Measurements from ENCODE around the gene PIEZO2.

Gene PIEZO2

DNA sequence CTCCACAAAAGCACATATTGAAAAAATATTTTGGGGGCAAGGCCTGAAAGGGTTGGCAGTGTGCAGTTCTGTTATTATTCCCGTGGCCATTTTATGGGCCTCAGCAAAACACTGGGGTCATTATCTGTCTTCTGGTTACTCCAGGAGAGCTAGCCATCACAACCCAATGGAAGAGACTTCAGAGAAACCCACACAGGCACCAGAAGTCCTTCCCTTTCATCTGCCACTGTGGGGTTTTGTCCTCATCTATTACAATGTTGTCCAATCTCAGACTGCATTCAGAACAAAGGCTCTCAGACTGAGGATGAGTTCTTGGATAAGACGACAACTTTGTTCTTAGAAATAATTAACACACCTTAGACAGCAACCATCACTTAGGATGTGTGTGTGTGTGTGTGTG, 98.4 kb downstream of the PIEZO2 start:
- CTCF ChIA-PET = no interaction called here
- Mint-ChIP-seq H3K27ac (no peak overlapping the region), H3K27me3 (no peaks in the 10 kb centered on the region), H3K9me3 (no peaks in the 10 kb centered on the region), H3K4me3 (no peak overlapping the region), H3K36me3 (no peaks in the 10 kb centered on the region), H3K4me1 (no peaks in the 10 kb centered on the region)
- DNase-seq = no peak

DNA sequence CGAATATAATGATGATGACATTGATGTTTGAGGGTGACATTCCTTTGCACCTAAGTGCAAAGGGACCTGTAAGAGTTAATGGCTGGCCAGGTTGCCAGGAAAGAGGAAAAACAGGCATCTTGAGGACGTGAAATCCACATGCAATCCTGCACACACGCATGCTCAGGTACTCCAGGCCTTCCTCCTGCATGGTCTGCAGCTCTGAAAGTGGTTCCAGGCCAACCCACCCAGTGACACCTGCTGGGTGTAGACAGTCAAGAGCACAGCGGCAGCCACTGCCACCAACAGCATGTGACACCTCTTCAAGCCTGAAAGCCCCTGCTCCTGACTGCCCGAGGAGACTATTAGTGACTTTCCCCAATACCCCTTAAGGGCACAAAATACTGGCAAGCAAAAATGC, 101.6 kb downstream of the PIEZO2 start:
- Mint-ChIP-seq H3K27me3 (no peaks in the 10 kb centered on the region), H3K36me3 (no peaks in the 10 kb centered on the region), H3K4me3 (no peak overlapping the region), H3K9me3 (no peaks in the 10 kb centered on the region), H3K27ac (no peak overlapping the region), H3K4me1 (no peaks in the 10 kb centered on the region)
- CTCF ChIA-PET = no interaction called here
- no peak for DNase-seq

DNA sequence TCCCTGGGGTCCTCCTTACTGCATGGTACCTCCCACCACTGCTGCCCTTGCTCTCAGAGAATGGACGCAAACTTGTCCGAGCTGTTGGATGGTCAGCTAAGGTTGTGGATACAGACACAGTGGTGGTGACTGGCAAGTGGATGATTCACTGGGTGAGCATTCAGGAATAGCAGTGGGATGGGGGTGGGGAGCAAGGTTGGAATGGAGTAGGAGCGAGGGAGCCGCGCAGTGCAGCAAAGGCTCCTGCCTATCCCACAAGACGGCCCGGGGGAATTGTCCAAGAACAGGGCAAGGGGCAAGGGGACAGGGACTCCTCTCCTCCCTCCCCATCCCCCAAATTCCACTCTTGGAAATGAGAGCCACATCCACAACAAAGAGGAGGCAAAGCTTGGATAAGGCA, 102.2 kb downstream of the PIEZO2 start:
- Mint-ChIP-seq H3K27ac (no peak overlapping the region), H3K4me3 (no peak overlapping the region), H3K9me3 (no peaks in the 10 kb centered on the region), H3K27me3 (no peaks in the 10 kb centered on the region), H3K36me3 (no peaks in the 10 kb centered on the region), H3K4me1 (no peaks in the 10 kb centered on the region)
- CTCF ChIA-PET = no interaction called here
- no peak for DNase-seq

DNA sequence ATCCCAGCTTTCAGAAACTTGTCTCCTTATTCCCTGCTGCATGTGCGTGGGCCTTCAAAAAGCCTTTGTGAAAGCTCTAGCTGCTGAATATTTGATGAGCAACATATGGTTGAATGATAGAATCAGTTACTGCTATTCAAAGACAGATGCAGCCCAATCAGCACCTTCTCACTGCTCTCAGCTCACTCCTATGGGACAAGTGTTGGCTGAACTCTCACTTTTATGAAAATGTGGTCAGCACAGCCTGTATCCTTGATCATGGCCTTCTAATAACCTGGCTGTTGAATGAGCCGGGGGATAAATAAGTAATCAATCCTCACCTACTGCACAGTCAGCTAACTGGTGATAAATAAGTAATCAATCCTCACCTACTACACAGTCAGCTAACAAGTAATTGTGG, 103.2 kb downstream of the PIEZO2 start:
- H3K27me3 Mint-ChIP-seq = no peaks in the 10 kb centered on the region
- CTCF ChIA-PET = no interaction called here
- no peak overlapping the region for H3K4me3 Mint-ChIP-seq
- H3K9me3 Mint-ChIP-seq = no peaks in the 10 kb centered on the region
- H3K4me1 Mint-ChIP-seq = no peaks in the 10 kb centered on the region
- no peaks in the 10 kb centered on the region for H3K36me3 Mint-ChIP-seq
- DNase-seq = no peak
- no peak overlapping the region for H3K27ac Mint-ChIP-seq

DNA sequence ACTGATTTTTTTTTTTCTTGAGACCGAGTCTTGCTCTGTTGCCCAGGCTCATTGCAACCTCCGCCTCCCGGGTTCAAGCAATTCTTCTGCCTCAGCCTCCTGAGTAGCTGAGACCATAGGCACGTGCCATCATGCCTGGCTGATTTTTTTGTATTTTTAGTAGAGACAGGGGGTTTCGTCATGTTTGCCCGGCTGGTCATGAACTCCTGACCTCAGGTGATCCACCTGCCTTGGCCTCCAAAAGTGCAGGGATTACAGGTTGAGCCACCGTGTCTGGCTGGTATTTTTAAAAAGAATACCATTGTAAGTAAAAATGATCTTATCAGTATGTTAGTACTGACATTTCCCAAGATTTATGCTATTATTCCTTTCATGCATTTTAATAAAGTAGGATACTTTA, 105.7 kb downstream of the PIEZO2 start:
- Mint-ChIP-seq H3K4me3 (no peak overlapping the region), H3K36me3 (no peaks in the 10 kb centered on the region), H3K27me3 (peaks cover 4% of the 10 kb centered on the region), H3K27ac (no peak overlapping the region), H3K4me1 (no peaks in the 10 kb centered on the region), H3K9me3 (no peaks in the 10 kb centered on the region)
- no peak for DNase-seq
- CTCF ChIA-PET = no interaction called here

DNA sequence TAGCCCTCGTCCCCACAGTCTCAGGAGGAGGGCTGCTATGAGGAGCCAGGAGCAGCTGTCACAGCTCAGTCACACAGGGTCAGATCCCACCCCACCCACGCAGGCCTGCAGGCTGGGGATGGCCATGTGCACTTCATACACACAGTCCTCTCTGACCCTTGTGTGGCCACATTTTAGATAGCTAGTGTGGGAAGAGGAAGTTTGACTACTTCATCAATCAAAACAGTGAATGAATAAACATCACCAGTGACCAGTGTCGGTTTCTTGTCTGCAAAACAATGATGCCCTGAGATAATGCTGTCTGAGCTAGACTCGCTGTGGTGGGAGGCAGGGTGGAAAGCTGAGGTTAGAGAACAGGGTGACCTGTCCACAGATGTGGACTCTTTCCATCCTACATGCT, 107.1 kb downstream of the PIEZO2 start:
- no peak for DNase-seq
- peaks cover 4% of the 10 kb centered on the region for H3K27me3 Mint-ChIP-seq
- no peaks in the 10 kb centered on the region for H3K9me3 Mint-ChIP-seq
- H3K4me3 Mint-ChIP-seq = no peak overlapping the region
- H3K36me3 Mint-ChIP-seq = no peaks in the 10 kb centered on the region
- CTCF ChIA-PET = interaction anchor here (2.8 kb wide), 1 partner anchor 191 kb away, joined by 14 read pairs; no protein-coding TSS in a partner anchor
- no peak overlapping the region for H3K27ac Mint-ChIP-seq
- no peaks in the 10 kb centered on the region for H3K4me1 Mint-ChIP-seq

DNA sequence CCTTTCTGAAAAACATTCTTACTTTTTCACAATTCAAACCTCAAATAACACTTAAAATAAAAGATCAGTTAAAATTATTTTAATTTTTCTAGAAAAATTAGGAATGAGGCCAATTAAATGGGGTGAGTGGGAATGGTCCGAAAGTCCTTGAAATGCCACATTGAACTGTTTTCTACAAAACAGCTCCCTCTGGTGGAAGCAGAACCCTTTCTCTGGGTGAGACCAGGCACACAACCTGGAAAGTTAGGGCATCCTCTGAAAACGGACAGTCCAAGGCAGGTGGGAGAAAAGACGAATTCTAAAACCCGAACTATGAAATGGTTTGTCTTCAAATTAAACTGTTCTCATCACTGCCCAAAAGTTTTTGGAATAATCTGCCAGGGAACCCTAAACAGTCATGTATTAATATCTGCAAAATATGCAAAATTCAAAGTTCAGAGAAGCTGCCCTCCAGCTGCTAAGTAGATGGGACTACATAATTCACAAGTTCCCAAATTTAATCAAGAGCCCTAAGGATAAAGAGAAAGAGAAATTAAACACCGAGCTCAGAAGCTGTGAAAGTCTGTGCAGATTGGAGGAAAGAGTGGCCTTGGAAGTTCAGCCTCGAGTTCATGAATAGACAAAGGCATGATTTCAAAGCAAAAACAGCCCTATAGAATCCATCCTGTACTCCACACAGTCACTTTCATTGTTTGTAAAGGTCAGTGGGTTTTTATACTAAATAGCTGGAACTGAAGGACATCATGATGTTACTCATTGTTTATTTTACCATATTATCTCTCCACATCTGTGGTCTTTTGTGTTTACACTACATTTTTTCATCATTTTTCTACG, 108.3 kb downstream of the PIEZO2 start:
- DNase-seq = peak; percentile 26
- CTCF ChIA-PET = interaction anchor here (0.7 to 2.8 kb wide), 3 partner anchors 15 to 253 kb away, joined by 3 to 14 read pairs (median 6); no protein-coding TSS in a partner anchor
- Mint-ChIP-seq H3K4me3 (no peak overlapping the region), H3K27me3 (peaks cover 4% of the 10 kb centered on the region), H3K36me3 (no peaks in the 10 kb centered on the region), H3K4me1 (no peaks in the 10 kb centered on the region), H3K9me3 (no peaks in the 10 kb centered on the region), H3K27ac (no peak overlapping the region)

DNA sequence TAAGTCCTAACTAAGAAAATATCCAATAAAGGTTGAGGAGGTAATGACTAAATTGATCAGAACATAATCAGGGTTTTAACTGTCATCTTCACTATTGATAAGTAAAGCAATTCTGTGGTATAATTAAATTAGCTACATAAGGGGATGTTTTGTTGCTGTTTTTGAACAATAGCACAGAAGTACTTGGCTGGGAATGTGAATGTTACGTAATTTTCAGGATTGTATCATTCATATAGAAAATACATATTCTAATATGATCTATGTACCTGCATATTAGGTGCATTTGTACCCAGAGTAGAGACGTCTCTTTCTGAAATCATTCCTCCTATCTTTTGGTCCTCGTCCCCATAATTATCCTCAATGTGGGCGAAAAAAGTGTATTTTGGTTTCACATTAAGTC, 109.0 kb downstream of the PIEZO2 start:
- DNase-seq = no peak
- Mint-ChIP-seq H3K27ac (no peak overlapping the region), H3K27me3 (peaks cover 4% of the 10 kb centered on the region), H3K4me3 (no peak overlapping the region), H3K36me3 (no peaks in the 10 kb centered on the region), H3K4me1 (no peaks in the 10 kb centered on the region), H3K9me3 (no peaks in the 10 kb centered on the region)
- CTCF ChIA-PET = interaction anchor here (0.7 to 2.8 kb wide), 3 partner anchors 186 to 252 kb away, joined by 3 to 14 read pairs (median 6); no protein-coding TSS in a partner anchor

DNA sequence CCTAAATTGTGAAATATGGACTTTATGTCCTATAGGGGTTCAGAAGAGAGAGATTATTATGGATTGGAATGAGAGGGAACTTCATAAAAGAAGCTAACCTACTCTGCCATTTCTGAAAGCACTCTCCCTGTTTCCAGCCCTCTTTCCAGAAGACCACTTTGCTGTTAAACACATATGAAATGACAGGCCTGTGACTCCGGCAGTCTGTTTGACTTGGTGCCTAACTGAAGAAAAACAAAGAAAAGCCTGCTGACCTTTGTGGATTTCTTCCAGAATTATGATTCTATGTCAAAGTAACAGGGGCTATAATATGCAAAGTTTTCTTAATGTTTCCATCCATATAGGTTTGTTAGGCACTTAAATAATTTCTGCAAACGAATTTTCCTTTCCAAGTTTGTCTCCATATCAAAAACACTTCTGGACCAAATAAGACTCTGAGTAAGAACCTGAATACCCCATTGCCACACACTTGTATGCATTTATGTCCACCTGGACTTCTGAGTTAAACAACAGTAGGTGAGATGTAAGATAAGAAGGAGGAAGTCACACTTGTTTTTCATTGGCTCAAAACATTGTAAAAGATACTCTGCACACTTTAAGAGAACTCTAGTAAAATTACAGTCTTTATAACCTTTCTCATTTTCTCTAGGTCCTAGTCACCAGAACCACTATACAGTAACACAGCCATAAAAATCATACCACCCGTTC, 111.7 kb downstream of the PIEZO2 start:
- CTCF ChIA-PET = interaction anchor here (1.0 kb wide), 1 partner anchor 282 kb away, joined by 3 read pairs; no protein-coding TSS in a partner anchor
- Mint-ChIP-seq H3K4me3 (no peak overlapping the region), H3K27me3 (peaks cover 4% of the 10 kb centered on the region), H3K9me3 (no peaks in the 10 kb centered on the region), H3K27ac (no peak overlapping the region), H3K4me1 (no peaks in the 10 kb centered on the region), H3K36me3 (no peaks in the 10 kb centered on the region)
- no peak for DNase-seq

DNA sequence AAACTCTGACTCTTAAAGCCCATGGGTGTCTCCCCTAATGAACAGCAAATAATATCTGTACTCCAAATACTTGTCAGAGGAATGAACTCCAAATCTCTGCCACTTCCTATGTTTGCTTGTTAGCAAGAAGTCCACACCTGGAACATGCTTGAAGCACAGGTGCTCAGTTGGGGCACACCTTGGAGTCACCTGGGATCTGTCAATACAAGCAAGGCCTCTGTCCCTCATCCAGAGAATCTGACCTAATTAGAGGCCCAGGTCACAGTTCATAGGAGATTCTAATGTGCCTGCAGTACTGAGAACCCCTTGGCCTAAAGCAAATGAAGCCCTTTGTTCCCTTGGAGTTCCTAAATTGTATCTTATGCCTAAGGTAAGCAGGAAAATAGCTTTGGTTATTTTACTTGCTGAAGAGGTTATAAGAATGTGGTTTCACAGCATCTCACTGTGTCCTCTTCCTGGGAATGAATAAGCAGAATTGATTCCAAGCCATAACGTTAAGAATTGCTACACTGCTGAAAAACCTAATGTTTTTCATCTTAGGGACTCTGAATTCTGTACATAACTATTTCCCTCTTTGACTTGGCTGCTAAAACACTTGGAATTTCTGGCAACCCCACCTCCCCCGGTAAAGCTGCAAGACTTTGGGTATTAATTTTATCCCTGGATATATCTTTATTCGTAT, 113.4 kb downstream of the PIEZO2 start:
- Mint-ChIP-seq H3K27me3 (peaks cover 3% of the 10 kb centered on the region), H3K9me3 (no peaks in the 10 kb centered on the region), H3K36me3 (no peaks in the 10 kb centered on the region), H3K4me1 (no peaks in the 10 kb centered on the region), H3K4me3 (no peak overlapping the region), H3K27ac (no peak overlapping the region)
- CTCF ChIA-PET = no interaction called here
- DNase-seq = no peak

DNA sequence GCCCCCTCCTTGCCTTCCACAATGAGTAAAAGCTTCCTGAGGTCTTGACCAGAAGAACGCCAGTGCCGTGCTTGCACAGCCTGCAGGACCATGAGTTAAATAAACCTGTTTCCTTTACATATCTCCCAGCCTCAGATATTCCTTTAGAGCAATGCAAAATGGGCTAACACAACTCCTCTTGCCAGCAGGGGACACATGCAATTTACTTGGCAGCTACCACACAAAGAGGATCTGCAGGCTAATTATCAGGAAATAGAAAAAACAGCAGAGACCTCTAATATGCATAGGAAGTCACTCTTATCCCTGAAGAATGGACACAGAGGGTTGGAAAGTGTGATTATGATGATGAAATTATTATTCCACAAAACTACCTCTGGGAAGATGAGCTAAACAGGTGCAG, 114.0 kb downstream of the PIEZO2 start:
- Mint-ChIP-seq H3K27ac (no peak overlapping the region), H3K4me3 (no peak overlapping the region), H3K9me3 (no peaks in the 10 kb centered on the region), H3K4me1 (no peaks in the 10 kb centered on the region), H3K36me3 (no peaks in the 10 kb centered on the region), H3K27me3 (no peaks in the 10 kb centered on the region)
- DNase-seq = no peak
- CTCF ChIA-PET = no interaction called here

DNA sequence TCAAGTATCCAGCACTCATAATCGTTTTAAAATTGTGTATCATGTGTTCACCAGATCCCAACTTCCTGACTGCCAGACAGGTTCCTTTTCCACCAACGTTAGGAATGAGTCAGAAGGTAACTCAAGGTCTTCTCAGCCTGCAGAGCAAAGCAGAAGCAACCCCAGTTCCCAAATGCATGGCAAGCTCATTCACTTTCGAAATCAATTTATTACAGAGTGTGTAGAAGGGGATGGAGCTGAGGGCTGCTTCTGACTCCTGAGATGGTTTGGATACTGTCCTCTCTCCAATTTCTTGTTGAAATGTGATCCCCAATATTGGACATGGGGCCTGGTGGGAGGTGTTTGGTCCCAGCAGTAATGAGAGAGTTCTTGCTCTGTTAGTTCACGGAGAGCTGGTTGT, 114.5 kb downstream of the PIEZO2 start:
- CTCF ChIA-PET = no interaction called here
- H3K27me3 Mint-ChIP-seq = no peaks in the 10 kb centered on the region
- DNase-seq = no peak
- no peak overlapping the region for H3K4me3 Mint-ChIP-seq
- H3K36me3 Mint-ChIP-seq = no peaks in the 10 kb centered on the region
- no peaks in the 10 kb centered on the region for H3K9me3 Mint-ChIP-seq
- H3K27ac Mint-ChIP-seq = no peak overlapping the region
- H3K4me1 Mint-ChIP-seq = no peaks in the 10 kb centered on the region

DNA sequence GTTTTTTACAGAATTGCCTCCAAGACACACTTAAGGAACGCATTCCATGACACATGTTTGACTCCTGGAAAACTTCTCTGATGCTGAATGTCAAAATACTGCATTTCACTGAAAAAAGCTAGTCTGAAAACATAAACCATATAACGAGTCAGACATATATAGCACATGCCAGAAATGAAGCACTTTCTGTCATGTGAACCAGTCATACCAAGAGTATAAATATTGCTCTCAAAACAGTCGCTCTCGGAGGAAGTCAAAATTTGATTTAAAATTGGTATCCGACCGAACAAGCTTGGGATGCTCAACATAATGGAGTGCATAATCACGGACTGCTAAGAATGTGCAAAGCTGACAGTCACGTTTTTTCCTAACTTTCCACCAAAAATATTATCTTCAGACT, 115.9 kb downstream of the PIEZO2 start:
- DNase-seq = no peak
- Mint-ChIP-seq H3K27me3 (no peaks in the 10 kb centered on the region), H3K4me1 (no peaks in the 10 kb centered on the region), H3K4me3 (no peak overlapping the region), H3K36me3 (no peaks in the 10 kb centered on the region), H3K27ac (no peak overlapping the region), H3K9me3 (no peaks in the 10 kb centered on the region)
- CTCF ChIA-PET = no interaction called here

DNA sequence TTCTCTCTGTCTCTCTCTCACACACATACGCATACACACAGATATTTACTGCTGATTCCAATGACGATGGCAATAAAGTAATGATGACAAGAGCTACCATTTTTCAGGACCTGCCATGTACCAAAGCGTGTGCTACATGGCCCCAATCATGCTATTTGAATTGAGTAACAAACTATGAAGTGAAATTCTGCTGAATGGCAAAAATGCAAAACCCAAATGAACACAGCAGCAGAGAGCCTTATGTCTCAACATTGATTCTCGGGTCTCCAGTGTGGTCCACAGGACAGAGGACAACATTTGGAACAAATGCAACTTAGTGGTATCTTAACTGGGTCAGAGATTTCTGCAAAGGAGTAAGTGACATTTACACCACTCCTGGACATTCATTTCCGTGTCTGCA, 117.4 kb downstream of the PIEZO2 start:
- Mint-ChIP-seq H3K9me3 (no peaks in the 10 kb centered on the region), H3K27me3 (no peaks in the 10 kb centered on the region), H3K36me3 (no peaks in the 10 kb centered on the region), H3K27ac (no peak overlapping the region), H3K4me1 (no peaks in the 10 kb centered on the region), H3K4me3 (no peak overlapping the region)
- CTCF ChIA-PET = no interaction called here
- DNase-seq = no peak

DNA sequence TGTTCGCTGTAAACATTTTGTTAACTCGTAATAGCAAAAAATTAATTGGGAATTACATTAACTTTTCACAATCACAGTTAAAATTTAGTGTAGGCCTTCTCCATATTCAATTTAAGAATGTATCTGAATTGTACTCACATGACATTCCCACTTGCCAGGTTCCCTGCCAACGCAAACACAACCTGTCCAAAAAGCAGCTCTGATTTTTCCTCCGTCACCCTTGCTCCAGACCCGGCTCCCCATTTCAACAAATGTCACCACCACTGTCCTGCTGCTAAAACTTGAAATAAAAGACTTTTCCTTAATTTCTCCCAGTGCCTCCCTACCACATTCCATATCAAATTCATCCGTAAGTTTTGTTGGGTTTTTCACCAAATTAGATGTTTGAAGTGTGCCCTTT, 120.3 kb downstream of the PIEZO2 start:
- no peak overlapping the region for H3K4me3 Mint-ChIP-seq
- no peak for DNase-seq
- no peaks in the 10 kb centered on the region for H3K36me3 Mint-ChIP-seq
- no peaks in the 10 kb centered on the region for H3K4me1 Mint-ChIP-seq
- peaks cover 2% of the 10 kb centered on the region for H3K9me3 Mint-ChIP-seq
- CTCF ChIA-PET = no interaction called here
- H3K27me3 Mint-ChIP-seq = no peaks in the 10 kb centered on the region
- no peak overlapping the region for H3K27ac Mint-ChIP-seq
